GM10266 (cell line): Measurements from ENCODE around the gene SLIT1.

Experiments
- DNase-seq: peaks from one replicate; pipeline ENCODE4 v3.0.0; 2012; ENCODE audit errors: extremely low spot score
- CTCF ChIP-seq: IDR thresholded peaks from 2 replicates; pipeline ENCODE4 v1.5.1; 2012; ENCODE audit warnings: mild to moderate bottlenecking, low read depth; ENCODE audit not compliant: control insufficient read depth, insufficient read depth; ENCODE audit errors: missing control alignments

Gene SLIT1

GRCh38 chr10:97175586-97175985 is 10.2 kb downstream of the SLIT1 start:
- no peak for DNase-seq
- no peak for TF ChIP-seq CTCF

DNA sequence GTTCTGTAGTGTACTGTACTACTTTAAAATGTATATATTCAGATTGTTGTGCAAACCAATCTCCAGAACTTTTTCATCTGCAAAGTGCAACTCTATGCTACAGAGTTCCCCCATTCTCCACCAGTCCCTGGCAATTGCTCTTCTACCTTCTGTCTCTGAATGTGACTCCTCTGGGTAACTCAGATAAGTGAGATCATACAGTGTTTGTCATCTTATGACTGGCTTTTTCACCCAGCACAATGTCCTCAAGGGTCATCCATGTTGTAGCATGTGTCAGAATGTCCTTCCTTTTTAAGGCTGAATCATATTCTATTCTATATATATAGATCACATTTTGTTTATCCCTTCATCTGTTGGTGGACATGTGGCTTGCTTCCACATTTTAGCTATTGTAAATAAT is 10.8 kb downstream of the SLIT1 start:
- no peak for DNase-seq
- TF ChIP-seq CTCF = no peak

GRCh38 chr10:97174276-97174775 is 11.4 kb downstream of the SLIT1 start:
- TF ChIP-seq CTCF = no peak

DNA sequence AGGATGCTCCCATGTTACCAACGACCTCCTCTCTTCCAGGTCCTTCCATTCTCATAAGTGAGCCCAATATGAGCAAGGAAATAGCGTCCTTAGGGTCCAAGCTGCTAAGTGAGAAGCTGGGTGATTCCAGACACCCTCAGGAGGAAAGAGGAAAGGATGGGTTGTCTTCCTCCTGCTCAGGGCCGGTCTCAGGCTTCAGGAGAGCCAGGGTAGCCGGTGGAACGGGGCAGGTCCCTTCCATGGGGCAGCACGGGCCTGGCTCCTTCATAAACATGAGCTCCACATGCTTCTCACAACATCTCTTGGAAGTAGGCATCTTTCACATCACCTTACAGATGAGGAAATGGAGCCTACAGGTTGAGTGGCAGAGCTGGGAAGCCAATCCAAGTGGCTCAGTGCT is 12.7 kb downstream of the SLIT1 start:
- no peak for DNase-seq
- TF ChIP-seq CTCF = no peak

More at GRCh38 chr10:97174276-97174775, 11.4 kb downstream of the SLIT1 start:
- no peak for DNase-seq

DNA sequence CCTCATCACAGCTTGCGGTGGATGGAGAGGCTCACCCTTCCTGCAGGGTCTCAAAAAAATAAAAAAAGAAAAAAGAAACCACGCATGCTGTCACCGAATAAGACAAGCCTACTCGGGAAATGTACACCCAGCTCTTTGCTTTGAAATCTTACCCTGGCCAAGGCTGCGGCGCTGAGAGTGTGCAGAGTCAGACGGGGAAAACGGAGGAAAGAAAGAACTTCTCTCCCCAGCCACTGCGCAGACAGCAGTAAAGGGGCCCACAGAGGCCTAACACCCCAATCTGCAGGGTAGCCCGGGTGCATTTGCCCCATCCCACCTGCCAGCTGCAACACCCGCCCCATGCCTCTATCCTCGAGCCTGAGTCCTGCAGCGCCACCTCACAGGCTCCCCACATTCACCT is 14.8 kb downstream of the SLIT1 start:
- no peak for DNase-seq

DNA sequence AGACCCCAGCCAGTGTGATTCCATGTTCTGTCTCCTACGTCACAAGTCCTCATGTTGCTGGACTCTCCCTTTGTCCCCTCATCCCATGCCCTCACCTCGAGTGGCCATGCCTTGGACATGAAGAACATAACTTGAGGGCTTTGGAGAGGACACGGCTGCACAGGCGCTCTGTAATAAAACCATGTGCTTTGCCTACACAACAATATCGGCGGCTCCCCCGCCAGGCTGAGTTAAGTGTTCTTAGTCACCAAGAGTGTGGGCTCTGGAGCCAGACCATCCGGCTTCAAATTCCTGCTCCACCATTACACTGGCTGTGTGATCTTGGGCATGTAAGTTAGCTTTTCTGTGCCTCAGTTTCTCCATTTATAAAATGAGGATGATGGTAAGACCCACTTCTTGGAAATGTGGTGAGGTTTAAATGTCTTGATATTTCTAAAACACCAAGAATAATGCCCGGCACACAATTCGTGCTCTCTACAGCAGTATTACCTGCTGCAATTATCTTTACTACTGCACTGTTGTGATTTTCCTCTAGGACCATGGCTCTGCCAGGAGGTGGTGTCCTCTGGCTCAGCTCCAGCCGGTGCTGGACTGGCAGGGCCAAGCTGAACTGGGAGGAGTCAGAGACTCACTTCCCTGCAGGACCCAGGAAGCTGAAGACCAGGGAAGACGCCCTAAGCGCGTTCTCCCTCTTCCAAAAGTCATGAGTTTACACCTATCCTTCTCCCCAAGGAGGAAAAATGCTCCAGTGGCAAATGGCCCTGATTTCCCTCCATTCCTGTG is 15.7 kb downstream of the SLIT1 start:
- no peak for TF ChIP-seq CTCF
- no peak for DNase-seq

More for the DNA sequence above, 14.8 kb downstream of the SLIT1 start:
- TF ChIP-seq CTCF = no peak

- DNase-seq = no peak
- TF ChIP-seq CTCF = no peak
Observed at GRCh38 chr10:97169063-97169462, 16.7 kb downstream of the SLIT1 start.
